ENCODE results near the gene WDR5. TPM values are rescaled to one million over a fixed set of nuclear protein-coding genes. Genes with fewer than 3 reads are reported as not detected.

WDR5 gene
- total and polyA plus RNA-seq, 9 of the 15 experiments (the other 6 are each of a cell fraction or from before 2014, with no cell fraction given), result 3.0 to 56.8 (median 38.6) TPM

- TF ChIP-seq HDAC2 (IDR thresholded peaks at IDR 0.05) (no peak), HNRNPK (IDR thresholded peaks at IDR 0.05; ENCODE audit: low read depth, low read length, poor library complexity, severe bottlenecking) (no peak), GATAD2B (IDR thresholded peaks at IDR 0.05; ENCODE audit: borderline replicate concordance) (no peak), HNRNPH1 (optimal IDR thresholded peaks at IDR 0.05; ENCODE audit: low read depth, low read length) (no peak), ZC3H11A (IDR thresholded peaks at IDR 0.05; ENCODE audit: low read depth, low read length) (no peak), SRSF9 (IDR thresholded peaks at IDR 0.05; ENCODE audit: borderline replicate concordance, low read depth, low read length) (no peak), SMARCA4 (IDR thresholded peaks at IDR 0.05) (no peak), SREBF2 (CRISPR knock-in tag; IDR thresholded peaks at IDR 0.05) (no peak), JUN (IDR thresholded peaks at IDR 0.05; ENCODE audit: borderline replicate concordance, low read depth, low read length) (no peak), JUN (CRISPR knock-in tag; IDR thresholded peaks at IDR 0.05; ENCODE audit: borderline replicate concordance) (no peak), ZBTB1 (CRISPR knock-in tag; IDR thresholded peaks at IDR 0.05; ENCODE audit: borderline replicate concordance, low read depth) (no peak), ZFX (CRISPR knock-in tag; IDR thresholded peaks at IDR 0.05) (peak; percentile 86), ZNF41 (CRISPR knock-in tag; conservative IDR thresholded peaks at IDR 0.05) (no peak), ZNF274 (IDR thresholded peaks at IDR 0.05; ENCODE audit: borderline replicate concordance, low read depth, low read length) (no peak), RFX1 (IDR thresholded peaks at IDR 0.05) (no peak), HIVEP1 (CRISPR knock-in tag; IDR thresholded peaks at IDR 0.05) (no peak), EZH2 (IDR thresholded peaks at IDR 0.05; ENCODE audit: borderline replicate concordance, low read depth, low read length) (no peak), NBN (IDR thresholded peaks at IDR 0.05; ENCODE audit: low read depth) (no peak), POU5F1 (IDR thresholded peaks at IDR 0.05; ENCODE audit: borderline replicate concordance, low read depth, low read length, partially characterized antibody) (peak; percentile 57), NEUROD1 (IDR thresholded peaks at IDR 0.05; ENCODE audit: borderline replicate concordance, low read depth, low read length, partially characterized antibody) (peak; percentile 93), CHD4 (IDR thresholded peaks at IDR 0.05; ENCODE audit: insufficient read depth, insufficient replicate concordance, low read depth, low read length, poor library complexity, severe bottlenecking) (no peak), XRCC3 (IDR thresholded peaks at IDR 0.05) (no peak), ZBTB9 (CRISPR knock-in tag; IDR thresholded peaks at IDR 0.05) (peak; percentile 48; the same call in 1 of the 2 replicates), SMAD2 (IDR thresholded peaks at IDR 0.05; ENCODE audit: low read depth, low read length) (no peak), TRIM28 (IDR thresholded peaks at IDR 0.05) (no peak), ZNF239 (CRISPR knock-in tag; IDR thresholded peaks at IDR 0.05) (no peak), HNRNPL (IDR thresholded peaks at IDR 0.05; ENCODE audit: low read depth, low read length) (peak; percentile 86), ZNF766 (CRISPR knock-in tag; conservative IDR thresholded peaks at IDR 0.05) (0 out of 2 replicates have a peak, but pooled peaks have one; percentile 33)
- TF ChIP-seq, protein P1, sequence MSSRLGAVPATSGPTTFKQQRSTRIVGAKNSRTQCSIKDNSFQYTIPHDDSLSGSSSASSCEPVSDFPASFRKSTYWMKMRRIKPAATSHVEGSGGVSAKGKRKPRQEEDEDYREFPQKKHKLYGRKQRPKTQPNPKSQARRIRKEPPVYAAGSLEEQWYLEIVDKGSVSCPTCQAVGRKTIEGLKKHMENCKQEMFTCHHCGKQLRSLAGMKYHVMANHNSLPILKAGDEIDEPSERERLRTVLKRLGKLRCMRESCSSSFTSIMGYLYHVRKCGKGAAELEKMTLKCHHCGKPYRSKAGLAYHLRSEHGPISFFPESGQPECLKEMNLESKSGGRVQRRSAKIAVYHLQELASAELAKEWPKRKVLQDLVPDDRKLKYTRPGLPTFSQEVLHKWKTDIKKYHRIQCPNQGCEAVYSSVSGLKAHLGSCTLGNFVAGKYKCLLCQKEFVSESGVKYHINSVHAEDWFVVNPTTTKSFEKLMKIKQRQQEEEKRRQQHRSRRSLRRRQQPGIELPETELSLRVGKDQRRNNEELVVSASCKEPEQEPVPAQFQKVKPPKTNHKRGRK (tag; IDR thresholded peaks at IDR 0.05), result no peak
Measured at GRCh38 chr9:134135343-134136117, at the start of gene WDR5 (continued).

All from K562 (cell line).